GM23248 (cell line): ENCODE data around the gene GRM7. TPM values are rescaled to one million over a fixed set of nuclear protein-coding genes. Genes with fewer than 3 reads are reported as not detected.

Source experiments
- DNase-seq: peaks from one replicate; pipeline ENCODE4 v3.0.0-alpha.2; 2015
- H2AFZ ChIP-seq: fragments of 200-600 bp; sonication (generic); 2 replicates; pipeline ENCODE4 v1.6.1; 2016; ENCODE audit warnings: antibody characterized with exemption
- H3F3A ChIP-seq: fragments of 200-600 bp; sonication (generic); 2 replicates; pipeline ENCODE4 v1.6.1; 2016; ENCODE audit warnings: mild to moderate bottlenecking, antibody characterized with exemption, mixed run types; ENCODE audit not compliant: insufficient read depth
- H3K27ac ChIP-seq: fragments of 200-600 bp; sonication (generic); 2 replicates; pipeline ENCODE4 v1.5.1; 2016; ENCODE audit warnings: mild to moderate bottlenecking
- H3K27me3 ChIP-seq: fragments of 200-600 bp; sonication (generic); replicated peaks from 2 replicates; pipeline ENCODE4 v1.6.1; 2016; ENCODE audit warnings: mild to moderate bottlenecking; ENCODE audit not compliant: insufficient read depth
- H3K36me3 ChIP-seq: fragments of 200-600 bp; sonication (generic); 2 replicates; pipeline ENCODE4 v1.6.1; 2016; ENCODE audit warnings: low read depth, mild to moderate bottlenecking
- H3K4me1 ChIP-seq: fragments of 200-600 bp; sonication (generic); 2 replicates; pipeline ENCODE4 v1.6.1; 2016; ENCODE audit warnings: mild to moderate bottlenecking; ENCODE audit not compliant: insufficient read depth
- H3K4me2 ChIP-seq: fragments of 200-600 bp; sonication (generic); one replicate; pipeline ENCODE4 v1.6.1; 2016; ENCODE audit warnings: mild to moderate bottlenecking; ENCODE audit not compliant: unreplicated experiment
- H3K4me3 ChIP-seq: fragments of 200-600 bp; sonication (generic); 2 replicates; pipeline ENCODE4 v1.5.1; 2016; ENCODE audit warnings: mild to moderate bottlenecking
- H3K79me2 ChIP-seq: fragments of 200-600 bp; sonication (generic); 2 replicates; pipeline ENCODE4 v1.6.1; 2016; ENCODE audit warnings: mild to moderate bottlenecking; ENCODE audit not compliant: insufficient read depth
- H3K9ac ChIP-seq: fragments of 200-600 bp; sonication (generic); 2 replicates; pipeline ENCODE4 v1.6.1; 2016; ENCODE audit warnings: mild to moderate bottlenecking
- H3K9me2 ChIP-seq: fragments of 200-600 bp; sonication (generic); 2 replicates; pipeline ENCODE4 v1.6.1; 2016; ENCODE audit warnings: mixed run types, mild to moderate bottlenecking, moderate library complexity; ENCODE audit not compliant: insufficient read depth
- H3K9me3 ChIP-seq: fragments of 200-600 bp; sonication (generic); one replicate; pipeline ENCODE4 v1.6.1; 2017; ENCODE audit warnings: low read depth
- H4K20me1 ChIP-seq: fragments of 200-600 bp; sonication (generic); 2 replicates; pipeline ENCODE4 v1.6.0; 2016; ENCODE audit not compliant: insufficient read depth
- EZH2 ChIP-seq: fragments of 200-600 bp; sonication (generic); IDR thresholded peaks from 2 replicates; pipeline ENCODE4 v1.6.1; 2018; ENCODE audit warnings: antibody characterized with exemption, mild to moderate bottlenecking; ENCODE audit not compliant: insufficient read depth, poor library complexity, severe bottlenecking
- EZH2phosphoT487 ChIP-seq: fragments of 200-600 bp; sonication (generic); IDR thresholded peaks from 2 replicates; pipeline ENCODE4 v1.6.1; 2018; ENCODE audit warnings: antibody characterized with exemption, moderate library complexity, mild to moderate bottlenecking, low read depth; ENCODE audit not compliant: insufficient read depth
- WGBS, 2 experiments: methylation state at CpG; one replicate each; pipeline ENCODE4 v1.1.6; 2015 to 2017; ENCODE audit warnings: low lambda C conversion rate in 2 of 2, low coverage in 1 of 2; ENCODE audit errors: missing lambda C conversion rate in 2 of 2; 5-methylcytosine and 5-hydroxymethylcytosine counted together
- in situ Hi-C: fragments of 300-500 bp; cut with MboI; formaldehyde crosslinking; loops from 2 replicates; pipeline ENCODE4 v1.15.0; 2020
- polyA plus RNA-seq: library from polyadenylated mRNA; unstranded; fragments of >200 nt; fragmentation: Nextera tagmentation; extraction: Ambion mirVana; gene quantifications from 2 replicates; pipeline ENCODE4 v1.2.1, GENCODE V29; 2016
- total RNA-seq: library from RNA; depleted of rRNA; stranded (reverse); fragments of >200 nt; shearing (Covaris generic); gene quantifications from 2 replicates; pipeline ENCODE4 v1.2.3, GENCODE V29; 2014

The GRM7 gene
- total and polyA plus RNA-seq, 2 experiments from 2014 or later = not detected

DNA sequence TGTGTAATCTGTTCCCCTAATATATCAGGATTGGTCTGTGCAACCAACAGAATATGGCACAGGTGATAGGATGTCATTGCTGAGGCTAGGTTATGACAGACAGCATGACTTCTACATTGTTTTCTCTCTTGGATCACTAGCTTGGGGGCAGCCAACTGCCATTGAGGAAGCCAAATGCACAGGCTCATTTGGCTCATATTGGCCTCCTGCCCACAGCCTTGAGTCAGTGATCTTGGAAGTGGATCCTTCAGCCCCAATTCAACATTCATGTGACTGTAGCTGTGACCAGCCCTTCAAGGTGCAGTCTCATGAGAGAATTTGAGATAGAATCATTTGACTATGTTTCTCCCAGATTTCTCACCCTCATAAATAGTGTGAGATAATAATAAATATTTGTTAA is 675.6 kb downstream of the GRM7 start:
- Histone ChIP-seq H3K4me3 (no peak overlapping the region), H3K79me2 (no peaks in the 10 kb centered on the region), H3K9ac (no peak overlapping the region), H3K9me2 (no peaks in the 10 kb centered on the region), H4K20me1 (no peaks in the 10 kb centered on the region), H3F3A (no peaks in the 10 kb centered on the region), H3K4me1 (no peaks in the 10 kb centered on the region), H3K4me2 (no peak overlapping the region), H2AFZ (no peak overlapping the region), H3K9me3 (no peaks in the 10 kb centered on the region), H3K27me3 (no peaks in the 10 kb centered on the region), H3K36me3 (no peaks in the 10 kb centered on the region), H3K27ac (no peak overlapping the region)
- DNase-seq = no peak
- in situ Hi-C loops = no loop called here
- TF ChIP-seq EZH2phosphoT487 = no peak
- no peak for TF ChIP-seq EZH2

DNA sequence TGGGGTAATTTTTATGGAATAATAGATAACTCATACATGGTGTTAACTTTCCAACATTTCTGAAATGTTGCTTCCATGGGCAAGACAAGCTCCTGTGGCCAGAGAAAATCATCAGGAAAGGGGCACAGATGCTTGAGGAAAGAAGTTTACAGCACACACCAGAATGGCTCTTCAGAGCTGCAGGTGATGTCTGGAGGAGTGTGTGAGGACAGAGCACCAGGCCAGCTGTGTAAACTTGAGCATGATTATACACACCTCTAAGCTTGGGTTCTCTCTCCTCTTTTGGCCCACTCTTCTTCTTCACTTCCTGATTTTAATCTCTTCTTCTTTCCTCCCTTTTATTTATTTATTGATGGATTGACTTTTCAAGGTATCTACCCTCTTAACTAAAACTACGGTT is 676.0 kb downstream of the GRM7 start:
- in situ Hi-C loops = no loop called here
- Histone ChIP-seq H3K9ac (no peak overlapping the region), H3K9me3 (no peaks in the 10 kb centered on the region), H3F3A (no peaks in the 10 kb centered on the region), H3K9me2 (no peaks in the 10 kb centered on the region), H3K4me3 (no peak overlapping the region), H3K36me3 (no peaks in the 10 kb centered on the region), H4K20me1 (no peaks in the 10 kb centered on the region), H3K4me2 (no peak overlapping the region), H2AFZ (no peak overlapping the region), H3K4me1 (no peaks in the 10 kb centered on the region), H3K27ac (no peak overlapping the region), H3K79me2 (no peaks in the 10 kb centered on the region), H3K27me3 (no peaks in the 10 kb centered on the region)
- TF ChIP-seq EZH2phosphoT487 (no peak), EZH2 (no peak)
- WGBS, 2 experiments = 50 to 54% methylated on average over 1 of the region's 1 CpG
- no peak for DNase-seq

DNA sequence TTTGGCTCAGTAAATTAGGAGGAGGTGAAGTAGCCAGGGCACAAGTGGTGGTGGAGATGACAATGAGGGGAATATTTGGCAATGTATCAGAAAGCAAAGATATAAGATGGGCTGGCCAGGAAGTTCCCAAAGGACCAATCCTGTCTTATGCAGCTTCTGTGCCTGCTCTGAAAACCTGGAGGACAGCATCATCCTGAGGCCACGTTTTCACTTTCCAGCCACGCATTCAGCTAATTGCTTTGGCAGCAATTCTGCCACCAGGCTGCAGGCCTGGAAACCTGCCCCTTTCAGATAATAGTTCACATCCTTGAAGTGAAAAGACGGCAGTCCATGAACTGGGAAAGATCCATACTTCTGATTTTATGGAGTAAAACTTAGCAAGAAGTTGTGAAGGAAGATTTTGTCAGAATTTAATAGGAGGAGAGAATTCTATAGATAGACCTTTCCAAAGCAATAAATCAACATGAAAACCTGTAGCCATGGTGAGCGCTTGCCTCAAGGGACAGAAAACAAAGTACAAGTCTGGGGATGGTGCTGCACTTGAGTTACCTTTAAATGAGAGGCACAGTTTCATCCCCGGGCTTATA is 682.5 kb downstream of the GRM7 start:
- Histone ChIP-seq H3K27me3 (no peaks in the 10 kb centered on the region), H3K9me2 (no peaks in the 10 kb centered on the region), H3K9me3 (no peaks in the 10 kb centered on the region), H3K4me3 (no peak overlapping the region), H2AFZ (no peak overlapping the region), H3K36me3 (no peaks in the 10 kb centered on the region), H4K20me1 (no peaks in the 10 kb centered on the region), H3K4me1 (no peaks in the 10 kb centered on the region), H3K4me2 (no peak overlapping the region), H3K79me2 (no peaks in the 10 kb centered on the region), H3K27ac (no peak overlapping the region), H3F3A (no peaks in the 10 kb centered on the region), H3K9ac (no peak overlapping the region)
- TF ChIP-seq EZH2phosphoT487 = no peak
- TF ChIP-seq EZH2 = no peak
- no peak for DNase-seq
- in situ Hi-C loops = no loop called here
- 25 to 29% methylated on average over 5 of the region's 5 CpGs for WGBS, 2 experiments

DNA sequence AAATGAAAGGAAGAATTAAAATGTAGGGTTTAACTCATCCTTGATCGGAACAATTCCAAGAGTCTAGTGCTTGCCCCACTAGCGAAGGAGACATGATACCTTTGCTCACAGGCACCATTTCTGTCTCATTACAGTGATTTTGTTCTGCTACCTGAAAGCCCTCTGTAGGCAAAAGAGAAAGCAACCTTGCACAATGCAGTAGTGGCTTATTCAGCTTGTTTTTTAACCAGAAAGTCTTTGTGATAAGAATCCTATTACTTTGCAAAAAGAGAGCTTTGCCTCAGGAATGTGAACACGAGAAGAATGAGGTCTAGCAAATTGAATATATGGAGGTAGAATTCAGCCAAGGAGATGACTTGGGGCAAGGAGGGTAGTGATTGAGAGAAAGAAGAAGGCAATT is 684.4 kb downstream of the GRM7 start:
- DNase-seq = no peak
- Histone ChIP-seq H3K4me2 (no peak overlapping the region), H3K27ac (no peak overlapping the region), H3K27me3 (no peaks in the 10 kb centered on the region), H3K36me3 (no peaks in the 10 kb centered on the region), H3K9me2 (no peaks in the 10 kb centered on the region), H3F3A (no peaks in the 10 kb centered on the region), H3K4me1 (no peaks in the 10 kb centered on the region), H3K4me3 (no peak overlapping the region), H3K9ac (no peak overlapping the region), H3K9me3 (no peaks in the 10 kb centered on the region), H3K79me2 (no peaks in the 10 kb centered on the region), H4K20me1 (no peaks in the 10 kb centered on the region), H2AFZ (no peak overlapping the region)
- in situ Hi-C loops = no loop called here
- TF ChIP-seq EZH2phosphoT487 = no peak
- TF ChIP-seq EZH2 = no peak
- 36 to 46% methylated on average over 3 of the region's 3 CpGs for WGBS, 2 experiments

DNA sequence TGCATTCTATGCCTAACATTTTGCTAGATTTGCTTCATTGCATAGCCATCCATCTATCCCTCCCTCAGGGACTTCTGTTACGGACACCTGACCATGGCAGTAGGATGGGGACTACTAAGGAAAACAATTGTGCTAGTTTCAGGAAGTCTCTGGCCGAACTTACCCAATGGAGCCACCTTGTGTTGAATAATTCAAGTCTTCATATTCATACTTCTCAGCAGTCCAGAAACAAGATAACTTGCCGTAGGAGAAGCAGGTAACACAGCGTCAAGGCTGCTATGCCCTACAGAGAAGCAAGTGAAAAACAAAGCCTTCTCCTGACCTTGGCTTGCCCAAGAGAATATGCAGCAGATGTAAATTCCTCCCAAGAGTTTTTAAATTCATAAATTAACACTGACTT is 685.3 kb downstream of the GRM7 start:
- no peak overlapping the region for H3K4me2 ChIP-seq
- H2AFZ ChIP-seq = no peak overlapping the region
- 25 to 33% methylated on average over 4 of the region's 4 CpGs for WGBS, 2 experiments
- H3F3A ChIP-seq = no peaks in the 10 kb centered on the region
- H4K20me1 ChIP-seq = no peaks in the 10 kb centered on the region
- H3K4me3 ChIP-seq = no peak overlapping the region
- H3K9me3 ChIP-seq = no peaks in the 10 kb centered on the region
- in situ Hi-C loops = no loop called here
- H3K4me1 ChIP-seq = no peaks in the 10 kb centered on the region
- TF ChIP-seq EZH2 = no peak
- H3K9ac ChIP-seq = no peak overlapping the region
- H3K27me3 ChIP-seq = no peaks in the 10 kb centered on the region
- H3K79me2 ChIP-seq = no peaks in the 10 kb centered on the region
- H3K9me2 ChIP-seq = no peaks in the 10 kb centered on the region
- DNase-seq = no peak
- no peak overlapping the region for H3K27ac ChIP-seq
- H3K36me3 ChIP-seq = no peaks in the 10 kb centered on the region
